HCT116 (cell line): ENCODE results near the gene MACROD1. TPM values are rescaled to one million over a fixed set of nuclear protein-coding genes. Genes with fewer than 3 reads are reported as not detected.

Experiments
- ATAC-seq: fragments of 200-7000 bp; cut with Tn5 transposase; 2 replicates; pipeline ENCODE4 v1.9.1; 2020; ENCODE audit warnings: mild to moderate bottlenecking, moderate library complexity
- BruUV-seq: library from RNA; stranded (reverse); fragments of 400-500 nt; replicated peaks from 2 replicates; lab custom pipeline; 2021; lab: Mats Ljungman, UMichigan
- CTCF ChIA-PET: fragments of 300-600 bp; sonication (Branson Sonifier 250); formaldehyde crosslinking; loops from one replicate; lab custom pipeline; 2021; ENCODE audit warnings: antibody characterized with exemption; lab: Charles Lee
- POLR2A ChIA-PET: fragments of 300-600, 350-600 bp; sonication (Branson Sonifier 250); formaldehyde crosslinking; loops from one replicate; lab custom pipeline; 2021; ENCODE audit warnings: antibody characterized with exemption; lab: Charles Lee
- RAD21 ChIA-PET, 2 experiments: fragments of 300-600 bp; sonication (Branson Sonifier 250); formaldehyde crosslinking; loops; one replicate each; lab custom pipeline; 2023; ENCODE audit warnings: low total read pairs in 2 of 2; ENCODE audit not compliant: uncharacterized antibody in 2 of 2, unreplicated experiment in 2 of 2, low non-redundant PET in 1 of 2; lab: Charles Lee
- DNase-seq: peaks from one replicate; pipeline ENCODE4 v3.0.0-alpha.2; 2010; ENCODE audit warnings: low read depth, low spot score
- H2AFZ ChIP-seq: fragments of 200-600 bp; shearing (Covaris generic), sonication (generic); 2 replicates; pipeline ENCODE4 v1.6.1; 2017; ENCODE audit warnings: low read depth, mixed run types, mixed read lengths, antibody characterized with exemption, low read length; ENCODE audit not compliant: poor library complexity, severe bottlenecking
- H3K27ac ChIP-seq: 2 replicates; pipeline ENCODE4 v1.5.1; 2012; ENCODE audit warnings: low read depth, low read length
- H3K27me3 ChIP-seq: fragments of 200-600 bp; sonication (generic); 2 replicates; pipeline ENCODE4 v1.6.1; 2016; ENCODE audit warnings: mixed run types, low read length, mixed read lengths; ENCODE audit not compliant: insufficient read depth
- H3K36me3 ChIP-seq, 2 experiments: fragments of 200-500 bp in 1 of 2; fragments of 200-600 bp in 1 of 2; sonication (Bioruptor generic) in 1 of 2; sonication (generic) in 1 of 2; 2 replicates each; pipeline versions ENCODE4 v1.5.1 to v1.6.1; 2014 to 2016; ENCODE audit warnings: low read length in 2 of 2, inconsistent platforms in 1 of 2, mixed read lengths in 1 of 2, mixed run types in 1 of 2; ENCODE audit not compliant: insufficient read depth in 2 of 2, control insufficient read depth in 1 of 2
- H3K4me1 ChIP-seq, 2 experiments: fragments of 200-600 bp in 1 of 2; sonication (generic) in 1 of 2; 2 replicates each; pipeline versions ENCODE4 v1.5.1 to v1.6.1; 2012 to 2017; ENCODE audit warnings: low read length in 2 of 2, inconsistent platforms in 1 of 2, mild to moderate bottlenecking in 1 of 2, mixed read lengths in 1 of 2, mixed run types in 1 of 2, moderate library complexity in 1 of 2; ENCODE audit not compliant: insufficient read depth in 2 of 2, control insufficient read depth in 1 of 2
- H3K4me2 ChIP-seq: fragments of 200-600 bp; sonication (generic); 2 replicates; pipeline ENCODE4 v1.6.1; 2017; ENCODE audit warnings: mixed run types, low read length, mixed read lengths
- H3K4me3 ChIP-seq, 2 experiments: fragments of 200-600 bp in 1 of 2; sonication (generic) in 1 of 2; replicated peaks in 1 of 2; 2 replicates each; pipeline ENCODE4 v1.5.1; 2011 to 2016; ENCODE audit warnings: low read length in 2 of 2, control low read depth in 1 of 2, low read depth in 1 of 2, mild to moderate bottlenecking in 1 of 2, mixed read lengths in 1 of 2, mixed run types in 1 of 2
- H3K79me2 ChIP-seq: fragments of 200-600 bp; sonication (generic); 2 replicates; pipeline ENCODE4 v1.6.1; 2017; ENCODE audit warnings: mild to moderate bottlenecking, mixed run types, low read length, moderate library complexity, mixed read lengths; ENCODE audit not compliant: insufficient read depth
- H3K9ac ChIP-seq: fragments of 200-600 bp; sonication (generic); 2 replicates; pipeline ENCODE4 v1.6.1; 2016; ENCODE audit warnings: low read length, mixed read lengths
- H3K9me2 ChIP-seq: fragments of 200-600 bp; sonication (generic), shearing (Covaris generic); 2 replicates; pipeline ENCODE4 v1.6.1; 2017; ENCODE audit warnings: mixed run types, mild to moderate bottlenecking, moderate library complexity; ENCODE audit not compliant: insufficient read depth
- H3K9me3 ChIP-seq, 2 experiments: fragments of 200-500 bp in 1 of 2; fragments of 200-600 bp in 1 of 2; sonication (Bioruptor generic) in 1 of 2; sonication (generic) in 1 of 2; 2 replicates each; pipeline ENCODE4 v1.6.1; 2014 to 2017; ENCODE audit warnings: low read length in 2 of 2, mixed read lengths in 2 of 2, inconsistent platforms in 1 of 2, low read depth in 1 of 2, mild to moderate bottlenecking in 1 of 2, mixed run types in 1 of 2, moderate library complexity in 1 of 2; ENCODE audit not compliant: control insufficient read depth in 1 of 2, insufficient read depth in 1 of 2
- H4K20me1 ChIP-seq: fragments of 200-600 bp; sonication (generic), shearing (Covaris generic); 2 replicates; pipeline ENCODE4 v1.6.1; 2017; ENCODE audit warnings: mixed run types, mild to moderate bottlenecking, moderate library complexity; ENCODE audit not compliant: insufficient read depth
- CBX3 ChIP-seq: IDR thresholded peaks from 2 replicates; pipeline ENCODE4 v1.6.1; 2012; ENCODE audit warnings: low read depth
- EGR1 ChIP-seq: IDR thresholded peaks from 2 replicates; pipeline ENCODE4 v1.6.1; 2012; ENCODE audit warnings: low read depth
- JUND ChIP-seq: IDR thresholded peaks from 2 replicates; pipeline ENCODE4 v1.6.1; 2012
- MAX ChIP-seq: IDR thresholded peaks from 2 replicates; pipeline ENCODE4 v1.6.1; 2012
- RAD21 ChIP-seq: IDR thresholded peaks from 2 replicates; pipeline ENCODE4 v1.6.1; 2012; ENCODE audit warnings: low read depth, mild to moderate bottlenecking
- TCF7L2 ChIP-seq: IDR thresholded peaks from 2 replicates; pipeline ENCODE4 v1.7.0; 2011; ENCODE audit warnings: borderline replicate concordance, inconsistent platforms; ENCODE audit not compliant: insufficient read depth, insufficient read length; ENCODE audit errors: extremely low read depth
- ZBTB33 ChIP-seq: IDR thresholded peaks from 2 replicates; pipeline ENCODE4 v1.6.1; 2011; ENCODE audit warnings: mild to moderate bottlenecking, low read length, moderate library complexity; ENCODE audit not compliant: insufficient replicate concordance; ENCODE audit errors: extremely low read depth
- intact Hi-C: fragments of 100-400 bp; cut with micrococcal nuclease; formaldehyde crosslinking; loops from 2 replicates; pipeline ENCODE4 v1.10.0; 2022
- total RNA-seq: library from RNA; stranded (reverse); gene quantifications from one replicate; pipeline ENCODE4 v1.2.1, GENCODE V29; 2021; ENCODE audit not compliant: unreplicated experiment

Gene MACROD1
- total RNA-seq, 1 experiment from 2014 or later, result 61.1 TPM

- TF ChIP-seq TCF7L2 (no peak), MAX (no peak)
Measured at GRCh38 chr11:63997104-63997700, 168.7 kb downstream of the MACROD1 start (continued).

GRCh38 chr11:63996512-63996911, 169.4 kb downstream of the MACROD1 start:
- peaks cover 5 to 22% of the 10 kb centered on the region in 2 experiments; a peak in 3 of 4 replicates for H3K36me3 ChIP-seq
- TF ChIP-seq JUND (no peak), ZBTB33 (no peak), EGR1 (no peak), RAD21 (no peak), CBX3 (no peak)
- TF ChIP-seq, all 23 proteins: peak for 0
- BruUV-seq, result no TSS peak

More at GRCh38 chr11:63996512-63996911, 169.4 kb downstream of the MACROD1 start:
- Histone ChIP-seq H4K20me1 (no peaks in the 10 kb centered on the region), H3K27ac (no peak overlapping the region), H3K27me3 (no peaks in the 10 kb centered on the region), H3K79me2 (peaks cover 6% of the 10 kb centered on the region; the same call in 1 of the 2 replicates), H3K9me2 (no peaks in the 10 kb centered on the region), H2AFZ (no peak overlapping the region), H3K9me3 (no peaks in the 10 kb centered on the region), H3K9ac (no peak overlapping the region), H3K4me2 (no peak overlapping the region), H3K4me1 (peaks cover 0 to 2% of the 10 kb centered on the region in 2 experiments; a peak in 1 of 4 replicates), H3K4me3 (no peak overlapping the region)
- ChIA-PET POLR2A (no interaction called here), RAD21 (no interaction called here), CTCF (no interaction called here)
- ATAC-seq, result no peak
- no peak for DNase-seq
- intact Hi-C loops, result no loop called here
